ENCODE measurements around the gene MEIS2.

Gene MEIS2

DNA sequence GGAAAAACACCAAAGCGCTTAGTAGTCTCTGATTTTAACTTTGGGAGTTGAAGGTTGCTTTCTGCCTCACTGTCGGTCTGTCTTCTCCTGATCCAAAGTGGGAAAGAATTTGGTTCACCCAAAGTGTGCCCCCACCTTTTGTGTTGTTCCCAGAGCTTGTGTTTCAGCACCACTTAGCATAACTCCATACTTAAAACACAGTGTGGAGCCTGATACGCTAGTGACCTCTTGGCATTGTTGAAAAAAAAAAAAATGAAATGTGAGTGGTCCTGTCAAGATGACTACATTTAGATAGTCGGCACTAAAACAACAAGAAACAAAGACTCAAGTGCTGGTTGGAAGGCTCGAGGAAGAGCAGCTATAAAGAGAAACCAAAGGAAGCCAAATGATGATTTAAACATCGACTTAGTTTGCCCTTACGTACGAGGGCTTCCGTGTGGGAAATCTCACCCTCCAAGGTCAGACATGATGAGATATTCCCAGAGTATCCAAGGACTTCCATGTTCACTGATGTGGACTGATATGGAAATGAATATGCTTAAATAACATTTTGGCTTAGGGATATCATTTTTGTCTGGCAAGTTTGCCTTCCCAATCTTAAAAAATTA lies 178.8 kb downstream of the MEIS2 start:
- DNase-seq (no peak), ATAC-seq (no peak)
- Mint-ChIP-seq H3K4me1 (no peaks in the 10 kb centered on the region), H3K4me3 (no peak overlapping the region), H3K9me3 (no peaks in the 10 kb centered on the region), H3K27me3 (no peaks in the 10 kb centered on the region), H3K27ac (no peak overlapping the region)

GRCh38 chr15:36917411-36918267 lies 182.7 kb downstream of the MEIS2 start:
- no peak overlapping the region for H3K4me3 Mint-ChIP-seq
- DNase-seq (no peak), ATAC-seq (no peak)
- H3K27me3 Mint-ChIP-seq = no peaks in the 10 kb centered on the region
- H3K9me3 Mint-ChIP-seq = no peaks in the 10 kb centered on the region
- H3K4me1 Mint-ChIP-seq = no peaks in the 10 kb centered on the region
- no peak overlapping the region for H3K27ac Mint-ChIP-seq

- Mint-ChIP-seq H3K9me3 (no peaks in the 10 kb centered on the region), H3K4me3 (no peak overlapping the region), H3K27ac (peak overlapping the region in 1 of 2 donors; percentile 33), H3K4me1 (no peaks in the 10 kb centered on the region), H3K27me3 (no peaks in the 10 kb centered on the region)
- ATAC-seq (no peak), DNase-seq (no peak)
Measured at GRCh38 chr15:36914960-36915808, 185.2 kb downstream of the MEIS2 start.

DNA sequence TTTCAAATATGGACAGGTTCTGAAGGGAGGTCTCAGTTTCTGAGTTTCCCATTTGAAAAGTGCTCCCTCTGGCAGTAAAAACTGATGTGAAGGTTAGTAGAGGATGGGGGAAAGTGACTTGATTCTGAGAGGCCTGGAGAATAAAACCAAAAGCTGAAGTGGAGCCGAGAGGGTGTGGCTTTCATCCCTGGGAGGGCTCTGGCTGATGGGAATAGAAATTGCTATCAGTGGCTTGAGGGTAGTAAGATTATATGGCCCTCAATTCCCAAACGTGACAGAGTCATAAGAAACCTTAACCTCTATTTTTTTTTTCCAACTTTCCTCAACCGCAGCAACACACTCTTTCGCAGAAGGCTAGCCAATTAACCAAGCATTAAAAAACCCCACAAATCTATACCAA lies 185.9 kb downstream of the MEIS2 start:
- ATAC-seq (no peak), DNase-seq (no peak)
- Mint-ChIP-seq H3K4me3 (no peak overlapping the region), H3K27me3 (no peaks in the 10 kb centered on the region), H3K27ac (no peak overlapping the region), H3K9me3 (no peaks in the 10 kb centered on the region), H3K4me1 (no peaks in the 10 kb centered on the region)

- DNase-seq (no peak), ATAC-seq (no peak)
- H3K27ac Mint-ChIP-seq = no peak overlapping the region
- no peaks in the 10 kb centered on the region for H3K27me3 Mint-ChIP-seq
- H3K4me1 Mint-ChIP-seq = no peaks in the 10 kb centered on the region
- no peak overlapping the region for H3K4me3 Mint-ChIP-seq
- no peaks in the 10 kb centered on the region for H3K9me3 Mint-ChIP-seq
Measured at GRCh38 chr15:36912311-36912712, 188.0 kb downstream of the MEIS2 start.

GRCh38 chr15:36911322-36911944 lies 188.9 kb downstream of the MEIS2 start:
- H3K9me3 Mint-ChIP-seq = no peaks in the 10 kb centered on the region
- no peak for DNase-seq
- H3K27me3 Mint-ChIP-seq = no peaks in the 10 kb centered on the region
- no peak overlapping the region for H3K27ac Mint-ChIP-seq
- no peaks in the 10 kb centered on the region for H3K4me1 Mint-ChIP-seq
- no peak overlapping the region for H3K4me3 Mint-ChIP-seq
- ATAC-seq = no peak

- H3K27ac Mint-ChIP-seq = no peak overlapping the region
- no peak for ATAC-seq
Measured at GRCh38 chr15:36908991-36909390, 191.4 kb downstream of the MEIS2 start.

GRCh38 chr15:36907295-36907694 lies 193.1 kb downstream of the MEIS2 start:
- H3K4me1 Mint-ChIP-seq = no peaks in the 10 kb centered on the region
- no peak for ATAC-seq
- H3K4me3 Mint-ChIP-seq = no peak overlapping the region

More at GRCh38 chr15:36908991-36909390, 191.4 kb downstream of the MEIS2 start:
- no peaks in the 10 kb centered on the region for H3K9me3 Mint-ChIP-seq
- H3K27me3 Mint-ChIP-seq = no peaks in the 10 kb centered on the region
- DNase-seq = no peak
- no peaks in the 10 kb centered on the region for H3K4me1 Mint-ChIP-seq
- H3K4me3 Mint-ChIP-seq = no peak overlapping the region

DNA sequence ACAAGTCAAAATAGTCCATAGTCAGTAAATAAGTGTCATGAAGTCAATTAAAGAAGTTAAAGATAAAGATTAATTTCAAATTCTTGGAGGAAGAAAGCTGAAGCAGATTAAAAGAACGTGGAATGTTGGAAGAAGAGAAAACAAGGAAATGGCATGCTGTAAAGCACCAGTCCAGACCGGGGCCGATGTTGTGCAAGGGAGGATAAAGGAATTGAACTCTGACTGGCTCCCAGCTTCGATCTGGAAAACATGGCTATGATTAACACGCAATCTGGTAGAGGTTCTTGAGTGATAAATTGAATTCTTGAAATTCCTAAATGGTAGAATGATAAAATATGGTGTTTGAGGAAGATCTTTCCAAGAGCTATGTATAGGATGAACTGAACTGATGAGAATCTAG lies 194.4 kb downstream of the MEIS2 start:
- DNase-seq (no peak), ATAC-seq (no peak)
- H3K4me1 Mint-ChIP-seq = no peaks in the 10 kb centered on the region

More at GRCh38 chr15:36907295-36907694, 193.1 kb downstream of the MEIS2 start:
- no peak overlapping the region for H3K27ac Mint-ChIP-seq
- H3K9me3 Mint-ChIP-seq = no peaks in the 10 kb centered on the region
- peaks cover 1% of the 10 kb centered on the region for H3K27me3 Mint-ChIP-seq
- DNase-seq = no peak

DNA sequence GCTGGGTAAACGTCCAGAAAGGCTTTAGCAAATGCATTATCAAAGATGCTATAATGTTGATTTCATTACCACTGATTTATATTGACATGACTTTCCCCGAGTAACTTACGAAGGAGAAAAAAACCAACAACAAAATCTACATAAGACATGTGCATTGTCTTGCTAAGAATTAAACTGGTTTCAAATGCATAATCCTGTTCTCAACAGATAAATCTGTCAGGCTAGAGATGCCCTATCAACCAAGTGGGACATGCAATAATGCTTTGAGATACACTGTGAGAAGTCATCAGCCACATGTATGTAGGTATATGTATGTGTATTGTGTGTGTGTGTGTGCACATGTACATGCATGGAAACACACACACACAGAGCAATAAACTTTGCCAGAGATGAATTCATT lies 195.6 kb downstream of the MEIS2 start:
- Mint-ChIP-seq H3K9me3 (no peaks in the 10 kb centered on the region), H3K4me3 (no peak overlapping the region), H3K27me3 (peaks cover 15% of the 10 kb centered on the region), H3K27ac (no peak overlapping the region), H3K4me1 (no peaks in the 10 kb centered on the region)
- ATAC-seq = no peak
- DNase-seq = no peak

More for the DNA sequence above, 194.4 kb downstream of the MEIS2 start:
- Mint-ChIP-seq H3K27ac (no peak overlapping the region), H3K9me3 (no peaks in the 10 kb centered on the region), H3K27me3 (peaks cover 9% of the 10 kb centered on the region), H3K4me3 (no peak overlapping the region)

- DNase-seq (no peak), ATAC-seq (no peak)
- Mint-ChIP-seq H3K27ac (no peak overlapping the region), H3K27me3 (peaks cover 15% of the 10 kb centered on the region), H3K4me3 (no peak overlapping the region), H3K4me1 (no peaks in the 10 kb centered on the region), H3K9me3 (no peaks in the 10 kb centered on the region)
Measured at GRCh38 chr15:36903922-36904556, 196.3 kb downstream of the MEIS2 start.

DNA sequence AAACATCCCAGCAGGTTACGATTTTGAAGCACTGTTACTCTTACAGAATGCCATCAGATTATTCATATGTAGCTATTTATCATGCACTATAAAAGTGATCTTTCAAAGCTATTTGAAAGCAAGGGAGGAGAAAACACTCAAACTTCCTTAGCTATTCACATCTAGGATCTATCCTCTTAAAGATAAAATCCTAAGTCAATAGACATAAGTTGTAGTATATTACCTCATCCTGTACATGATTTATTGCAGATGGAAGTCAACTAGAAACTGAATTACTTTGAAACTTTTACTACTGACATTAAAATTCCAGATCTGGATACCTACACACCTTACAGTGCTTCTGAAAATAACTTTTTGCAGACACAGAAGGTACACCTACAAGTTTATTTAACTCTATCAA lies 197.2 kb downstream of the MEIS2 start:
- H3K27me3 Mint-ChIP-seq = peaks cover 15% of the 10 kb centered on the region
- DNase-seq (no peak), ATAC-seq (no peak)
- H3K27ac Mint-ChIP-seq = no peak overlapping the region
- no peak overlapping the region for H3K4me3 Mint-ChIP-seq
- no peaks in the 10 kb centered on the region for H3K4me1 Mint-ChIP-seq
- no peaks in the 10 kb centered on the region for H3K9me3 Mint-ChIP-seq

- H3K9me3 Mint-ChIP-seq = no peaks in the 10 kb centered on the region
- no peak for ATAC-seq
- H3K4me1 Mint-ChIP-seq = no peaks in the 10 kb centered on the region
- peaks cover 27% of the 10 kb centered on the region for H3K27me3 Mint-ChIP-seq
- H3K4me3 Mint-ChIP-seq = no peak overlapping the region
- DNase-seq = no peak
- no peak overlapping the region for H3K27ac Mint-ChIP-seq
Measured at GRCh38 chr15:36901012-36901411, 199.3 kb downstream of the MEIS2 start.

GRCh38 chr15:36899696-36900095 lies 200.7 kb downstream of the MEIS2 start:
- peaks cover 27% of the 10 kb centered on the region for H3K27me3 Mint-ChIP-seq
- H3K4me1 Mint-ChIP-seq = no peaks in the 10 kb centered on the region
- ATAC-seq (no peak), DNase-seq (no peak)
- H3K9me3 Mint-ChIP-seq = no peaks in the 10 kb centered on the region
- no peak overlapping the region for H3K4me3 Mint-ChIP-seq
- no peak overlapping the region for H3K27ac Mint-ChIP-seq

DNA sequence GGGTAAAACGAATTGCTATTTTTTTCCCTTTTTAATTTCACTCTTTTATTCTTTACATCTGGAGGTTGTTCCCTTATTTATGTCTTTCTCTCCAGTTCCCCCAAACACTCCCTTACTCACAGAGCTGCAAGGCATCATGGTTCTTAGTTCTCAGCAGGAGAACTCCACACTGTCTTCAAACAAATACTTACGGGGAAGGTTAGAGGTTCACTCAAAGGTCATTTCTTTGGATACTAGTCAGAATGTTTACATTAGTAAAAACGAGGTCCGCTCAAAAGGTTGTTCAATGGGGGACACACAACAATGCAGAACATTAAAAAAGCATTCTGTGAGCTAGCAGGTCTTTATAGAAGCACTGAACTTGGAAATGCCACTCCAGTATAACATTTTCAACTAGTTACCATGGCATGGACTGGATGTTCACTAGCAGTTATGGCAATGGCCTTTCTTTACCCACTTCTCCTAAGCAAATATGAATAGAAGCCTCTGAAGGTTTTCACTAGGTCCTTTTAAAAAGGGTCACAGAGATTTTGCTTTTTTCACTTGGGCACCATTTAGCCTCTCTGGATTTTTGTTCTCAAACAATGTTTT lies 201.7 kb downstream of the MEIS2 start:
- Mint-ChIP-seq H3K27me3 (peaks cover 27% of the 10 kb centered on the region), H3K9me3 (no peaks in the 10 kb centered on the region)

More for the DNA sequence above, 201.7 kb downstream of the MEIS2 start:
- no peak for ATAC-seq
- Mint-ChIP-seq H3K4me3 (no peak overlapping the region), H3K27ac (no peak overlapping the region), H3K4me1 (no peaks in the 10 kb centered on the region)
- DNase-seq = no peak

All from stimulated activated naive CD8-positive, alpha-beta T cell treated with anti-CD3 and anti-CD28 coated beads, Interleukin-15, amount 100 ng/mL, for 72 hours (primary cell).